ENCODE measurements around the gene ACAP3. TPM values are rescaled to one million over a fixed set of nuclear protein-coding genes. Genes with fewer than 3 reads are reported as not detected.

Gene ACAP3
- total RNA-seq, 1 donor from 2014 or later: 49.7 TPM

- Histone ChIP-seq H3K27ac (replicated peaks) (peak overlapping the region; percentile 99), H3K27me3 (ENCODE audit: low read depth) (no peaks in the 10 kb centered on the region), H3K4me1 (peaks cover 46% of the 10 kb centered on the region), H3K36me3 (peaks cover 48% of the 10 kb centered on the region), H3K4me3 (peak overlapping the region; percentile 81), H3K9me3 (replicated peaks) (no peaks in the 10 kb centered on the region)
- intact Hi-C loops (cut with micrococcal nuclease): no loop called here
- DNase-seq: no peak
- TF ChIP-seq, protein P1, sequence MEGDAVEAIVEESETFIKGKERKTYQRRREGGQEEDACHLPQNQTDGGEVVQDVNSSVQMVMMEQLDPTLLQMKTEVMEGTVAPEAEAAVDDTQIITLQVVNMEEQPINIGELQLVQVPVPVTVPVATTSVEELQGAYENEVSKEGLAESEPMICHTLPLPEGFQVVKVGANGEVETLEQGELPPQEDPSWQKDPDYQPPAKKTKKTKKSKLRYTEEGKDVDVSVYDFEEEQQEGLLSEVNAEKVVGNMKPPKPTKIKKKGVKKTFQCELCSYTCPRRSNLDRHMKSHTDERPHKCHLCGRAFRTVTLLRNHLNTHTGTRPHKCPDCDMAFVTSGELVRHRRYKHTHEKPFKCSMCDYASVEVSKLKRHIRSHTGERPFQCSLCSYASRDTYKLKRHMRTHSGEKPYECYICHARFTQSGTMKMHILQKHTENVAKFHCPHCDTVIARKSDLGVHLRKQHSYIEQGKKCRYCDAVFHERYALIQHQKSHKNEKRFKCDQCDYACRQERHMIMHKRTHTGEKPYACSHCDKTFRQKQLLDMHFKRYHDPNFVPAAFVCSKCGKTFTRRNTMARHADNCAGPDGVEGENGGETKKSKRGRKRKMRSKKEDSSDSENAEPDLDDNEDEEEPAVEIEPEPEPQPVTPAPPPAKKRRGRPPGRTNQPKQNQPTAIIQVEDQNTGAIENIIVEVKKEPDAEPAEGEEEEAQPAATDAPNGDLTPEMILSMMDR (IDR thresholded peaks at IDR 0.05; ENCODE audit: borderline replicate concordance): no peak
Measured at GRCh38 chr1:1309251-1310108, 1.8 kb upstream of the ACAP3 start.

DNA sequence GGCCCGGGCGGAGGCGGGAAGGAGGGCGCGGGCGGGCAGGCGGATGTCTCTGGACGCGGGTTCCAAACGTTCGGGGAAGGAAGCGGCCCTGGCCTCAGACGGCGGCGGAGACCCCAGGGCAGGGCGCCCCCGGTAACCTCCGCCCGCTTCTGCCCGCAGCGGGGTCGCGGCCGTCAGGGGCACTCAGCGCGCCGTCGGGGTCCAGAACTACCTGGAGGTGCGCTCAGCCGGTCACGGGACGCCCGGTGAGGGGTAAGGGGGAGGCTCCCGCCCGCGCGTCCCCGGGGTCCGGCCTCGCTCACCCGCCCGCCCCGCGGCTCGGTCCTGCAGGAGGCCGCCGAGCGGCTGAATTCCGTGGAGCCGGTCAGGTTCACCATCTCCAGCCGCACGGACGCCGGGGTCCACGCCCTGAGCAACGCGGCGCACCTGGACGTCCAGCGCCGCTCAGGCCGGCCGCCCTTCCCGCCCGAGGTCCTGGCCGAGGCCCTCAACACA is 1.1 kb upstream of the ACAP3 start:
- Histone ChIP-seq H3K4me3 (peak overlapping the region; percentile 81), H3K27ac (replicated peaks) (peak overlapping the region; percentile 99), H3K4me1 (peaks cover 53% of the 10 kb centered on the region), H3K27me3 (ENCODE audit: low read depth) (no peaks in the 10 kb centered on the region), H3K36me3 (peaks cover 41% of the 10 kb centered on the region), H3K9me3 (replicated peaks) (no peaks in the 10 kb centered on the region)
- TF ChIP-seq, protein P1 (IDR thresholded peaks at IDR 0.05; ENCODE audit: borderline replicate concordance): no peak
- DNase-seq: peak; percentile 36
- intact Hi-C loops (cut with micrococcal nuclease): no loop called here

DNA sequence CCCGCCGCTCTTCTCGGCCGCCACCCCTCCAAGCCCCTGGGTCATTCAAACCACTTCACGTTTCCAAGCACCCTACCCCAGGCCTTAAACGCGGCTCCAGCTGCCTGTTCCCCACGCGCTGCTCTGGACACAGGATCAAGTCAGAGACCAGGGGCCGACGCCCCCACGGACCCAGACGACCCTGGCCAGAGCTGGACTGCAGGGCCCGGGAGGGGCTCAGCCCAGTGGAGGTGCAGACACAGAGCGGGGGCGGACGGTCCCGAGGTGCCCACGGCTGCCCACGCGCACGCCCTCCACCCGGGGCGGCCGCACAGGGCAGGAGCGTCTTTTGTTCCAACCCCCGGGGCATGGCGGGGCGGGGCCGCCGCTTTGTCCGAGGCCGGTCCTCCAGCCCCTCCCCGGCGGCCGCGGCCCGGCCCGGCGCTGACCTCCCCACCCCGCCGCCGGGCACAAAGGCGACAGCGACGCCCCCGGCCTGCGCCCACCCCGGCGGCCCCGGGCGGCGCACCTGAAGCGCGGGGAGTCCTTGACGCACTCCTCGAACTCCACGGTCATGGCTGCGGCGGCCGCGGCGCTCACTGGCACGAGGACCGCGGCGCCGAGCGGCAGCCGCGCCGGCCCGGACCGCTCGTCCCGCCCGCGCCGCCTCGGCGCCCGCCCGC is 338 bp downstream of the ACAP3 start:
- H3K27me3 ChIP-seq (ENCODE audit: low read depth): no peaks in the 10 kb centered on the region
- DNase-seq: peak; percentile 60
- H3K9me3 ChIP-seq (replicated peaks): no peaks in the 10 kb centered on the region
- peak overlapping the region; percentile 81 for H3K4me3 ChIP-seq
- H3K36me3 ChIP-seq: peaks cover 27% of the 10 kb centered on the region
- H3K27ac ChIP-seq (replicated peaks): peak overlapping the region; percentile 99
- intact Hi-C loops (cut with micrococcal nuclease): no loop called here
- peaks cover 61% of the 10 kb centered on the region for H3K4me1 ChIP-seq
- TF ChIP-seq, protein P1 (IDR thresholded peaks at IDR 0.05; ENCODE audit: borderline replicate concordance): no peak

GRCh38 chr1:1306661-1307260 is 969 bp downstream of the ACAP3 start:
- Histone ChIP-seq H3K4me1 (peaks cover 61% of the 10 kb centered on the region), H3K4me3 (peak overlapping the region; percentile 81), H3K27ac (replicated peaks) (peak overlapping the region; percentile 99), H3K36me3 (peaks cover 20% of the 10 kb centered on the region), H3K27me3 (ENCODE audit: low read depth) (no peaks in the 10 kb centered on the region), H3K9me3 (replicated peaks) (no peaks in the 10 kb centered on the region)
- intact Hi-C loops (cut with micrococcal nuclease): no loop called here
- no peak for DNase-seq
- TF ChIP-seq, protein P1 (IDR thresholded peaks at IDR 0.05; ENCODE audit: borderline replicate concordance): no peak

GRCh38 chr1:1306070-1306660 is 1.6 kb downstream of the ACAP3 start:
- intact Hi-C loops (cut with micrococcal nuclease): no loop called here
- peak overlapping the region; percentile 99 for H3K27ac ChIP-seq (replicated peaks)
- peaks cover 61% of the 10 kb centered on the region for H3K4me1 ChIP-seq
- DNase-seq: no peak
- H3K27me3 ChIP-seq (ENCODE audit: low read depth): no peaks in the 10 kb centered on the region
- H3K4me3 ChIP-seq: peak overlapping the region; percentile 81
- no peaks in the 10 kb centered on the region for H3K9me3 ChIP-seq (replicated peaks)
- peaks cover 14% of the 10 kb centered on the region for H3K36me3 ChIP-seq
- TF ChIP-seq, protein P1 (IDR thresholded peaks at IDR 0.05; ENCODE audit: borderline replicate concordance): no peak

All from left ventricle myocardium inferior (tissue), 1 donor.